Neural cell (in vitro differentiated cells): ENCODE results near the gene CCDC107. TPM values are rescaled to one million over a fixed set of nuclear protein-coding genes. Genes with fewer than 3 reads are reported as not detected.

Experiments used
- H2AFZ ChIP-seq: fragments of 200-600, 300-800 bp; sonication (generic), shearing (Covaris generic); 2 replicates; pipeline ENCODE4 v1.6.0; 2014; ENCODE audit warnings: low read depth, mild to moderate bottlenecking, antibody characterized with exemption, low read length, moderate library complexity
- H3F3A ChIP-seq: fragments of 200-600 bp; shearing (Covaris generic); 2 replicates; pipeline ENCODE4 v1.6.1; 2016; ENCODE audit warnings: mild to moderate bottlenecking, moderate library complexity, mixed read lengths, antibody characterized with exemption, low read length; ENCODE audit not compliant: insufficient read depth, poor library complexity, severe bottlenecking
- H3K27ac ChIP-seq: fragments of 200-600, 300-800 bp; sonication (generic), shearing (Covaris generic); 2 replicates; pipeline ENCODE4 v1.5.1; 2014; ENCODE audit warnings: mild to moderate bottlenecking, low read length, moderate library complexity
- H3K27me3 ChIP-seq: fragments of 300-800, 200-600 bp; sonication (generic), shearing (Covaris generic); 2 replicates; pipeline ENCODE4 v1.6.0; 2014; ENCODE audit warnings: mild to moderate bottlenecking, low read depth, low read length, moderate library complexity; ENCODE audit not compliant: insufficient read depth
- H3K36me3 ChIP-seq: fragments of 300-800, 200-600 bp; sonication (generic), shearing (Covaris generic); 2 replicates; pipeline ENCODE4 v1.5.1; 2014; ENCODE audit warnings: mild to moderate bottlenecking, antibody characterized with exemption, low read length, moderate library complexity; ENCODE audit not compliant: insufficient read depth
- H3K4me2 ChIP-seq: fragments of 300-800, 200-600 bp; sonication (generic), shearing (Covaris generic); 2 replicates; pipeline ENCODE4 v1.6.0; 2014; ENCODE audit warnings: mild to moderate bottlenecking, low read length
- H3K4me3 ChIP-seq: fragments of 300-800, 200-600 bp; sonication (generic), shearing (Covaris generic); 2 replicates; pipeline ENCODE4 v1.5.1; 2014; ENCODE audit warnings: mild to moderate bottlenecking, low read length, moderate library complexity
- H3K79me2 ChIP-seq: fragments of 200-600 bp; shearing (Covaris generic); replicated peaks from 2 replicates; pipeline ENCODE4 v1.6.0; 2014; ENCODE audit warnings: mild to moderate bottlenecking, low read length, moderate library complexity; ENCODE audit not compliant: insufficient read depth
- H3K9ac ChIP-seq: fragments of 300-800, 200-600 bp; sonication (generic), shearing (Covaris generic); 2 replicates; pipeline ENCODE4 v1.6.1; 2016; ENCODE audit warnings: mild to moderate bottlenecking, low read length, mixed read lengths
- H3K9me2 ChIP-seq: fragments of 200-600 bp; shearing (Covaris generic); 2 replicates; pipeline ENCODE4 v1.6.1; 2016; ENCODE audit warnings: mild to moderate bottlenecking, low read length, mixed read lengths; ENCODE audit not compliant: insufficient read depth
- H3K9me3 ChIP-seq: fragments of 200-600, 300-800 bp; sonication (generic), shearing (Covaris generic); 2 replicates; pipeline ENCODE4 v1.6.1; 2016; ENCODE audit warnings: mild to moderate bottlenecking, mixed run types, low read length, moderate library complexity, mixed read lengths
- H4K20me1 ChIP-seq: fragments of 200-600 bp; shearing (Covaris generic); 2 replicates; pipeline ENCODE4 v1.6.1; 2016; ENCODE audit warnings: mild to moderate bottlenecking, mixed run types; ENCODE audit not compliant: insufficient read depth
- CTCF ChIP-seq: fragments of 450-650 bp; IDR thresholded peaks from 2 replicates; pipeline ENCODE4 v1.5.1; 2014; ENCODE audit warnings: antibody characterized with exemption, mild to moderate bottlenecking, moderate library complexity; ENCODE audit not compliant: poor library complexity, severe bottlenecking
- EP300 ChIP-seq: fragments of 450-650 bp; conservative IDR thresholded peaks from 2 replicates; pipeline ENCODE4 v1.6.1; 2014; ENCODE audit warnings: antibody characterized with exemption, mild to moderate bottlenecking, moderate library complexity; ENCODE audit not compliant: poor library complexity, severe bottlenecking
- EZH2 ChIP-seq: fragments of 200-600, 300-800 bp; shearing (Covaris generic), sonication (generic); IDR thresholded peaks from 2 replicates; pipeline ENCODE4 v1.6.1; 2014; ENCODE audit warnings: antibody characterized with exemption, low read length, borderline replicate concordance, mild to moderate bottlenecking; ENCODE audit not compliant: insufficient read depth, poor library complexity, severe bottlenecking
- MXI1 ChIP-seq: fragments of 450-650 bp; conservative IDR thresholded peaks from 2 replicates; pipeline ENCODE4 v1.6.1; 2014; ENCODE audit warnings: antibody characterized with exemption, mild to moderate bottlenecking; ENCODE audit not compliant: poor library complexity, severe bottlenecking
- POLR2AphosphoS5 ChIP-seq: IDR thresholded peaks from 2 replicates; pipeline ENCODE4 v1.6.1; 2012
- RAD21 ChIP-seq: fragments of 450-650 bp; conservative IDR thresholded peaks from 2 replicates; pipeline ENCODE4 v1.6.1; 2014; ENCODE audit warnings: antibody characterized with exemption, mild to moderate bottlenecking, moderate library complexity
- REST ChIP-seq: IDR thresholded peaks from 2 replicates; pipeline ENCODE4 v1.6.1; 2012; ENCODE audit warnings: borderline replicate concordance
- SMC3 ChIP-seq: fragments of 450-650 bp; conservative IDR thresholded peaks from 2 replicates; pipeline ENCODE4 v1.6.1; 2014; ENCODE audit warnings: antibody characterized with exemption, mild to moderate bottlenecking, moderate library complexity; ENCODE audit not compliant: poor library complexity
- TAF1 ChIP-seq: IDR thresholded peaks from 2 replicates; pipeline ENCODE4 v1.6.1; 2012; ENCODE audit warnings: low read depth
- polyA plus RNA-seq: library from polyadenylated mRNA; depleted of rRNA; stranded (reverse); fragments of >200 nt; gene quantifications from 2 replicates; pipeline ENCODE4 v1.2.3, GENCODE V29; 2014

CCDC107 gene
- polyA plus RNA-seq, 1 donor from 2014 or later, result 41.4 TPM

- Histone ChIP-seq H3K4me2 (no peak overlapping the region), H4K20me1 (no peaks in the 10 kb centered on the region), H3K27ac (no peak overlapping the region), H3K9me2 (no peaks in the 10 kb centered on the region), H3K9ac (no peak overlapping the region), H3K36me3 (no peaks in the 10 kb centered on the region), H3K4me3 (no peak overlapping the region), H3F3A (no peaks in the 10 kb centered on the region), H3K79me2 (no peaks in the 10 kb centered on the region), H3K9me3 (no peaks in the 10 kb centered on the region), H3K27me3 (no peaks in the 10 kb centered on the region), H2AFZ (no peak overlapping the region)
- no peak for TF ChIP-seq POLR2AphosphoS5
- no peak for TF ChIP-seq RAD21
- TF ChIP-seq MXI1, result no peak
- no peak for TF ChIP-seq EZH2
- TF ChIP-seq TAF1, result no peak
- TF ChIP-seq CTCF, result no peak
- no peak for TF ChIP-seq REST
- TF ChIP-seq EP300, result no peak
- no peak for TF ChIP-seq SMC3
These were observed 44.6 kb downstream of the CCDC107 start for GRCh38 chr9:35702696-35703095.

DNA sequence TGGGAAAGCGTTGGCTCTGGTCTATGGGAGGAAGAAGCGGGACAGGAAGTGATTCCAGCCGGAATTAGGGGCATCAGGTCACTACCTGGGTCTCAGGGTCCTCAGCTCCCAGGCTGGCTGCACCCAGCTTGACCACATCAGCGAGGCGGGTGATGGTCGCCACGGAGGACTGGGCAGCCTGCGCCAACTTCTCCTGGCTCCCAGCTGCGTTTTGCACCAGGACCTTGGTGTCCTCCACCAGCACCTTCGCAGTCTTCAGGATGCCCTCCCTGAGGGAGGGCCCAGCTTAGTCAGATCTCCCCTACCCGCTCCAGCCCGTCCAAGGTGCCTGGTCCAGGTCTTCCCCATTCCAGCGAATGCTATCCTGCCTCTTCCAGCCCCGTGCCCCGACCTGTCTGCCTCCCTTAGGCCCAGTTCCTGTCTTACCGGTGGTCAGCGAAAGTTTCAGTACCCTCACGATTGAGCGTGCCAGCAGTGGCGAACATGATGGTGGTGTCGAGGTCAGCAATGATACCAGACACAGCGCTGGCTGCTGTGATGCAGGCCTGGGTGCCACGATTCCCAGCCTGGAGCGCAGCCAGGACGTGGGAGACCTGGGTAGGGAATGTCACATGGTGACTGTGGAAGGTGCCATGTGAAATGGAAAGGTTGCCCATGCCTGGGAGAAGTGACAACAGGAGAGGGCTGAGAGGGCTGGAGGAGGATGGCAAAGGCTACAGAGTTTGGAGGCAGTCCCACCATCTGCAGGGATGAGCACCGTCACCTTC lies 46.0 kb downstream of the CCDC107 start:
- no peaks in the 10 kb centered on the region for H3K9me2 ChIP-seq
- no peak overlapping the region for H3K4me3 ChIP-seq
- no peak overlapping the region for H3K27ac ChIP-seq
- no peaks in the 10 kb centered on the region for H4K20me1 ChIP-seq
- H3K9me3 ChIP-seq, result no peaks in the 10 kb centered on the region
- H3K9ac ChIP-seq, result no peak overlapping the region
- TF ChIP-seq EP300, result no peak
- TF ChIP-seq MXI1, result no peak
- TF ChIP-seq RAD21, result no peak
- no peak for TF ChIP-seq REST
- TF ChIP-seq TAF1, result no peak
- no peak for TF ChIP-seq CTCF
- TF ChIP-seq EZH2, result no peak
- no peak for TF ChIP-seq SMC3
- H2AFZ ChIP-seq, result no peak overlapping the region
- H3K27me3 ChIP-seq, result no peaks in the 10 kb centered on the region
- no peak overlapping the region for H3K4me2 ChIP-seq
- H3K79me2 ChIP-seq, result no peaks in the 10 kb centered on the region
- peaks cover 5% of the 10 kb centered on the region for H3K36me3 ChIP-seq
- H3F3A ChIP-seq, result no peaks in the 10 kb centered on the region
